Anterior cingulate cortex (tissue), 58 donors: Measurements from ENCODE around the gene ANKLE1.

Experiments used
- DNase-seq, 58 donors: peaks; one replicate each; lab custom pipeline; 2025; lab: John Stamatoyannopoulos, UW

ANKLE1 gene

GRCh38 chr19:17304386-17305215 is 22.9 kb downstream of the ANKLE1 start:
- DNase-seq = peak in 4 of 58 donors; percentile 13 to 28 (median 24)

GRCh38 chr19:17305216-17305516 is 23.5 kb downstream of the ANKLE1 start:
- peak in 1 of 58 donors; percentile 100 for DNase-seq

GRCh38 chr19:17305517-17306284 is 24.0 kb downstream of the ANKLE1 start, which contains the start of gene MRPL34:
Gene MRPL34 (plus strand): TSS chr19:17305872. CDS start chr19:17305893, 21 bp downstream.
- peak; percentile 67 to 100 (median 94) for DNase-seq

DNA sequence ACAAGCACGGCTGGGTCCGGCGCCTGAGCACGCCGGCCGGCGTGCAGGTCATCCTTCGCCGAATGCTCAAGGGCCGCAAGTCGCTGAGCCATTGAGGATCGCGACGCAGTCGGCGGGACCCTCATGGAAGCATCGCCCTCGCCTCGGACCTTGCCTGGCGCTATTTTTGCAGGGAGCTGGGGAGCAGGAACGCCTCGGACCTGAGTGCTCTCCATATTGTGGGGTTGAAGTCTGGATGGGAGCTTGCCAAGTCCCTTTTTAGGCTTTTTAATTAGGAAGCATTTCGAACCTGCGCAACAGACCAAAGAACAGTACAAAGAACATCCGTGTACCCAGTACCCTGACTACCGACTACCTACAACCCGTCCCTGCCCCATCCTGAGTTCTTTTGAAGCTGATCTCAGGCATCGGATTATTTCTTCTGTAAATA is 24.6 kb downstream of the ANKLE1 start:
- DNase-seq = peak in 5 of 58 donors; percentile 30 to 67 (median 40)

DNA sequence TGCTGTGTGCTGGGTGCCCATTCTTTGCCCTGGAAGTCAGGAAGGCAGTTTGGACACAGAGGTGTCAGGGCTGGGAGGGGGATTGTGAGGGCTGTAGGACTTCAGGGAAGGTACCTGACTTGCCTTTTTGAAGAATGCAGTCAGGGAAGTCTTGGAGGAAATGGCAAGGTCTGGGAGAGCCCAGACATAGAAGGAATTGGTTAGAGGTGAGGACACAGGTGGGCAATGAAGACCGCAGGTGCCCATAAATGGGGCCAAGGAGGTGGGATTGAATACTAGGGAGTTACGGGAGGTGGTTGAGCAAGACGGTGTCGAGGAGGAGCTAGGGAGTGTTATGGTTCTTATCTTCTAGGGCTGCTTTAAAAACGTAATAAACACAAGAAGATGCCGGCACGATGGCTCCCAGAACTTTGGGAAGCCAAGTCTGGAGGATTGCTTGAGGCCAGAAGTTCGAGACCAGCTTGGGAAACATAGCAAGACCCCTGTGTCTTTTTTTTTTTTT is 26.2 kb downstream of the ANKLE1 start:
- DNase-seq = no peak

DNA sequence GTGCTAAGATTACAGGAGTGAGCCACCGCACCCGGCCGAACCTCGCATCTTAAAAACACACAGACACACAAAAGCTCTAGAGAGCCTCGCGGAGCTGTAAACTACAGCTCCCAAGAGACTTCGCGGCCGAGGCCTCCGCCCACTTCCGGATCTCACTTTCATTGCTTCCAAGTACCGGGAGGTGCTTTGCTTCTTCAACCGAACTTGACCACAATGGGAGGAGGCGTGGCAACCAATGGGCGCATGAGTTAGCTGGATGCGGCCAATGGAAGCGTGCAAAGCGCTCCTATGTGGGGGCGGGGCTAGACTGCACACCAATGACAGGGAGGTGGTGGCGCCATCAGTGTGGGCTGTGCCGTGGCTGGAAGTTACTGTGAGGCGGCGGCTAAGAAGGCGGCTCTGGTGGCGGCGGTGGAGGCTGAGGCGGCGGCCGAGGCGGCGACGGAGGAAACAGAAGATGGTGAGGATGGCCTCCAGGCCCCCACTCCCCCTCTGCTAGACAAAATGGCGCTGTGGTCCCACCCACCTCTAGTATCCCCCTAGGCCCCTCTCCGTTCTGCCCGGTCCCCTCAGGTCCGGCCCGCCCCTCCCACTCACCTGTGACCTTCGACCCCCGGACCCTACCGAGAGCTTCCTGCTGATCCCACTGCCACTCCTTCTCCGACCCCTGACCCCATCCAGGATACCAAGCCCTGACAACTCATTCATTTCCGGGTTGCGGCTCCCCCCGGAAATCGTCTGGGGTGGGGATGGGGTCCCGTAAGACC is 27.7 kb downstream of the ANKLE1 start, which contains the start of gene DDA1:
TSS of gene DDA1 (plus strand) at position 366 of the 767 bp plus-strand sequence. CDS start at position 458, 92 bp downstream.
- peak; percentile 80 to 100 (median 99) for DNase-seq

- DNase-seq = peak in 5 of 58 donors; percentile 42 to 64 (median 48)
Measured at GRCh38 chr19:17309965-17310461, 28.3 kb downstream of the ANKLE1 start.

DNA sequence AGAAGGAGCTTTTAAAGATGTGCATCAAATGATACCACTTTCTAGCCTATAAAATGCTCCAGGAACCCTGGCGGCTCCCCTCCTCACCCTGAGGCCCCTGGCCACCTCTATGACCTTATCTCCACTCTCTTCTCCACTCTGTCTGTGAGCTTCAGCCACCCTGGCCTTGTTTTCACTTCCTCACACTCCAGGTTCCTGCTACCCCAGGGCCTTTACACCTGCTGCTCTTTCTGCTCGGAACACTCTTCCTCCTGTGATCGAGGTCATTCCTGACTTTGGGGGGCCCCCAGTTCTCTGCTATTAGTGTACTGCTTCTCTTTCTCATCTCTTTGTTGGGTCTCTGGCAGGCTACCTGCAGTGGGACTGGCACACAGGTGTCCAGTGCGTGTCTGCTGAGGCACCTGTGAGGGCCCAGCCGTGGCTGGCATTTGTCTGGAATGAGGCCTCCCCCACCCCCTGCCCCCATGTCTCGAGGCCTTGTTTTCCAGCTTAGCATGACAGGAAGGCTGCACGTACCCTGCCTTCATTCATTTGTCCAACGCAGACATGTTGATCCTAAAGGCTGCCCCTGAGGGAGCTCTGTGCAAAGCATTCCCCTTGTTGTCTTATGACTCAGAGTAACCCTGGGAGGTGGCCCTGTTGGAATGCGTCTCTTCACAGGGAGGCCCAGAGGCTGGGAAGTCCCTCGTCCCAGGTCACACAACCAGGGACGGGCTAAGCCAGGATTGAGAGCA is 29.9 kb downstream of the ANKLE1 start:
- no peak for DNase-seq

DNA sequence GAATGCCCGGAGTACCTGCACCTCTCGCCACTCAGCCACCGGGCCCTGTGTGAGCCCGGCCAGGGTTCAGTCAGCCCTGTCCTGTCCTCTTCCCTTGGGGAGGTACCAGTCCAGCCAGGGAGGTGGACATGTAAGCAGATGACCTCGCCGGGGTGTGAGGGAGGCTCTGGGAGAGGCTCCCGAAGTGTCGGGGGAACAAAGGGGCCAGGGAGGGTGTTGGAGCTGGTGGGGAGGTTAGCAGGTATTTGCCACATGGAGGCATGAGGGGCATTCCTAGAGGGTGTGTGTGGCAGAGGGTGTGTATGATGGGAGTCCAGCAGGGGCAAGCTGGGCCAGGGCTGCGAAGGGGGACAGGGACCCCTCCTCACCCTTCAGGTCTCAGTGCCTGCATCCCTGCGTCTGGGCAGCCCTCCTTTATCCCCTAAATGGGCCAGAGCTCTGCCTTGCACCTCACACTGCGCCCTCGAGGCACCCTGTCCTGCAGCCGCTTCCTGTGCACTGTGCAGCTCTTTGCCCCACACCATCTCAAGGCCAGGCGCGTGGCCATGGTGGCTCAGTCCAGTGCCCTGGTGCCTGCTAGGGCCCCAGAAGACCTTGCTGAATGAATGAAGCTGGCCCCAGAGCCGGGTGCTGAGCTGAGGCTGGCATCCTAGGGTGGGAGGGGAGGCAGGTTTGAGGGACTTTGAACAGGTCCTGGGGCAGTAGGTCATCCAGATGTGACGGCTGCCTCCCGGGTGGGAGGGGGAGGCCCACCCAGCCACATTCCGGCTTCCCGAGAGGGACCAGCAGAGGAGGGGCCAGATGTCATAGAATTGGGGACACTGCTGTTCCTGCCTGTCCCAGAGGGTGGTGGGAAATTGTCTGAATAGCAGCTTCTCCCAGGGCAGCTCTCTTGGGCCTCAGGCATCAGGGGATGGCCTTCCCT is 30.8 kb downstream of the ANKLE1 start:
- DNase-seq = no peak

- DNase-seq = no peak
Measured at GRCh38 chr19:17314007-17314593, 32.4 kb downstream of the ANKLE1 start.

DNA sequence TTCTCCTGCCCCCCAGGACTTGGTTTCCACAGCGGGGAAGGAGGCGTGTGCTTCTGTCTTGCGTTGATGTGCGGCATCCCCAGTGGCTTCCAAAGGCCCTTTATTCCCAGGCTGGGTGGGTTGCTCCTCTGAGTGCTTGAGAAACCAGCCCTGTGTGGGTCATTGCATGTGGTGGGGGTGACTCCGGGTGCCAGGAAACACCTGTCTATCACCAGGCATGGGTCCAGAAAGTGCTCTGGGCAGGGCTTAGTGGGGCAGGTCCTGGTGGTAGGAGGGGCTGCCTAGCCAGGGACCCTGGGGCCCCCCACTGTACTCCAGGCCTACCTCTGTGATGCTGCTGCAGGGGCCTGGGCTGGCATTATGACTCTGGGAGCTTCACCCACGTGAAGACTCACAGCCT is 37.3 kb downstream of the ANKLE1 start:
- no peak for DNase-seq

- no peak for DNase-seq
Measured at GRCh38 chr19:17319473-17320238, 38.0 kb downstream of the ANKLE1 start.

DNA sequence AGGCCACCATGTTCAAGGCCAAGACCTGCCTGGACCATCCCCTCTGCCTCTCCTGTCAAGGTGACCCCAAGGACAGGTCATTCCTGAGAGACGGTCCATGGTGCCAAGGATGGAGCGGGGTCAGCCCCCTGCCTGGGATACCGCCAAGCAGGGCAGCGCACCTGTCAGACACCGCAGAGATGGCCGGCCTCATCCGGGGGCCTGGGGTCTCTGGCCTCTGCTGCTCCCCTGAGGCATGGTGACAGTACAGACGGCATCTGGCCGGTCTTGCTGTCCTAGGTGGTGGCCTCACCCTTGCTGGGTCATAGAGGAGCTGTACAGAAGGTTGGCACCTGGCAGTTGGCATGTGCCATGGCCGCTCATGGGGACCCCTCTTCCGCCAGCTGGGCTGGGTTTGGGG is 38.7 kb downstream of the ANKLE1 start:
- no peak for DNase-seq

- DNase-seq = no peak
Measured at GRCh38 chr19:17321655-17322489, 40.2 kb downstream of the ANKLE1 start.

- DNase-seq = peak in 43 of 58 donors; percentile 9 to 75 (median 43)
Measured at GRCh38 chr19:17322854-17323253, 41.2 kb downstream of the ANKLE1 start.

- DNase-seq = no peak
Measured at GRCh38 chr19:17323300-17323963, 41.7 kb downstream of the ANKLE1 start.
